ENCODE measurements around the gene LY6G6F.
A peak's percentile ranks its signal among the peaks of the same experiment; 100 is the strongest.

The LY6G6F gene

GRCh38 chr6:31663126-31663960 is 43.3 kb upstream of the LY6G6F start:
- H3K4me1 ChIP-seq (ENCODE audit: control insufficient read depth, insufficient read depth, low read length): peaks cover 12% of the 10 kb centered on the region
- H3K9ac ChIP-seq (ENCODE audit: low read depth, low read length): no peak overlapping the region
- H3K36me3 ChIP-seq (ENCODE audit: control insufficient read depth, insufficient read depth, low read length): peaks cover 37% of the 10 kb centered on the region
- H3K9me3 ChIP-seq (ENCODE audit: control insufficient read depth, insufficient read depth, low read length): no peaks in the 10 kb centered on the region
- H3K4me3 ChIP-seq (ENCODE audit: low read depth, low read length): peak overlapping the region; percentile 98
- H3K27ac ChIP-seq (ENCODE audit: low read depth, low read length): peak overlapping the region; percentile 99
- H3K27me3 ChIP-seq (ENCODE audit: control insufficient read depth, insufficient read depth, low read length): no peaks in the 10 kb centered on the region

DNA sequence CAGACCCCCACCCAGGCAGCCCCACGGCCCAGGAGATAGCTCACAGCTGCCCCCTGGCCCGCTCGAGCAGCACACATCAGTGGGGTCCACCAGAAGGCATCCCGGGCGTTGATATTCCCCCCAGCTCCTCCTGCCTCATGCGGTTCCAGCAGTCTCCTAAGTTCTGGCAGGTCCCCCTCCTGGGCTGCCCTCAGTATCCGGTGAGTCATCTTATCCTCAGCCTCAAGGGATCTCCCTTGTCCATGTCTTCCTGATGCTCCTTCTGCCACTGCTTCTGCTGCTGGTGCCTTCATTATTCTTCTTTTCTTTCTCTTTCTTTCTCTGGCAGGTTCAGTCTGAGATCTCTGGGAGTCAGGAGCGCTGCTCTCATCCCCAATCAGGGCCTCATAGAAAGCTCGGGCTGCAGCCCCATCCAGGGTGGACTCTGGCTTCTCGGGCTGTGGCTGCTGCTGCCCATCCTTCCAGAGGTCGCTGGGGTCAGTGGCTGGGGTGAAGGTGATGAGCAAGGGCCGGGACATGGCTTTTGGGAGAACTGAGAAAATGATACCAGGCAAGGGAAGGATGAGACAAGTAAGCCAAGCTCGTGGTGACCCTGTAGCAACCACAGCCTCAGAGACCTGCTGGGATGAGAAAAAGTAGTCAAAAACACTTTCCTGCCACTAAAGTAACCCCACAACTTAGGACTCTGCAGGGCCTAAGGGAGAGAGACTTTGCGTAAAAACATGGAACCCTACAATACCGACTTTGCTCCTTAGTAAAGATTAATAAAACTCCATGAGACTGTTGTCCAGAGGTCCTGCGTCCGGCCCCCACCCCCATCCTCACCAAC is 42.5 kb upstream of the LY6G6F start:
- Histone ChIP-seq H3K9me3 (ENCODE audit: control insufficient read depth, insufficient read depth, low read length) (no peaks in the 10 kb centered on the region), H3K36me3 (ENCODE audit: control insufficient read depth, insufficient read depth, low read length) (peaks cover 45% of the 10 kb centered on the region), H3K4me3 (ENCODE audit: low read depth, low read length) (peak overlapping the region; percentile 98), H3K9ac (ENCODE audit: low read depth, low read length) (peak overlapping the region; percentile 96), H3K27me3 (ENCODE audit: control insufficient read depth, insufficient read depth, low read length) (no peaks in the 10 kb centered on the region), H3K27ac (ENCODE audit: low read depth, low read length) (peak overlapping the region; percentile 99), H3K4me1 (ENCODE audit: control insufficient read depth, insufficient read depth, low read length) (peaks cover 12% of the 10 kb centered on the region)

GRCh38 chr6:31664790-31665500 is 41.7 kb upstream of the LY6G6F start, which contains the start of gene GPANK1:
Gene GPANK1, minus strand, starts transcription at chr6:31664997. Its CDS starts 519 bp downstream, at chr6:31664478.
- Histone ChIP-seq H3K27ac (ENCODE audit: low read depth, low read length) (peak within 1 kb of the TSS; percentile 99), H3K9ac (ENCODE audit: low read depth, low read length) (peak within 1 kb of the TSS; percentile 96), H3K9me3 (ENCODE audit: control insufficient read depth, insufficient read depth, low read length) (no peaks in the 10 kb centered on the region), H3K4me3 (ENCODE audit: low read depth, low read length) (peak within 1 kb of the TSS; percentile 98), H3K4me1 (ENCODE audit: control insufficient read depth, insufficient read depth, low read length) (peaks cover 12% of the 10 kb centered on the region), H3K27me3 (ENCODE audit: control insufficient read depth, insufficient read depth, low read length) (no peaks in the 10 kb centered on the region), H3K36me3 (ENCODE audit: control insufficient read depth, insufficient read depth, low read length) (peaks cover 53% of the 10 kb centered on the region)

- no peaks in the 10 kb centered on the region for H3K27me3 ChIP-seq (ENCODE audit: control insufficient read depth, insufficient read depth, low read length)
- H3K27ac ChIP-seq (ENCODE audit: low read depth, low read length): peak within 1 kb of the TSS; percentile 99
- peak within 1 kb of the TSS; percentile 98 for H3K4me3 ChIP-seq (ENCODE audit: low read depth, low read length)
- H3K9me3 ChIP-seq (ENCODE audit: control insufficient read depth, insufficient read depth, low read length): no peaks in the 10 kb centered on the region
- H3K9ac ChIP-seq (ENCODE audit: low read depth, low read length): peak within 1 kb of the TSS; percentile 96
- peaks cover 12% of the 10 kb centered on the region for H3K4me1 ChIP-seq (ENCODE audit: control insufficient read depth, insufficient read depth, low read length)
- H3K36me3 ChIP-seq (ENCODE audit: control insufficient read depth, insufficient read depth, low read length): peaks cover 61% of the 10 kb centered on the region
Measured at GRCh38 chr6:31665501-31666336, 40.9 kb upstream of the LY6G6F start, which contains the start of gene CSNK2B. Gene CSNK2B, plus strand, starts transcription at chr6:31666080. Its CDS starts 752 bp downstream, at chr6:31666832.

GRCh38 chr6:31666337-31666965 is 40.2 kb upstream of the LY6G6F start:
- H3K27ac ChIP-seq (ENCODE audit: low read depth, low read length): peak overlapping the region; percentile 84
- no peaks in the 10 kb centered on the region for H3K27me3 ChIP-seq (ENCODE audit: control insufficient read depth, insufficient read depth, low read length)
- H3K9me3 ChIP-seq (ENCODE audit: control insufficient read depth, insufficient read depth, low read length): no peaks in the 10 kb centered on the region
- H3K4me3 ChIP-seq (ENCODE audit: low read depth, low read length): peak overlapping the region; percentile 98
- H3K4me1 ChIP-seq (ENCODE audit: control insufficient read depth, insufficient read depth, low read length): peaks cover 12% of the 10 kb centered on the region
- H3K36me3 ChIP-seq (ENCODE audit: control insufficient read depth, insufficient read depth, low read length): peaks cover 68% of the 10 kb centered on the region
- peak overlapping the region; percentile 61; the same call in 1 of the 2 replicates for H3K9ac ChIP-seq (ENCODE audit: low read depth, low read length)

- Histone ChIP-seq H3K4me1 (ENCODE audit: control insufficient read depth, insufficient read depth, low read length) (peaks cover 5% of the 10 kb centered on the region), H3K4me3 (ENCODE audit: low read depth, low read length) (no peak within 1 kb of the TSS), H3K9me3 (ENCODE audit: control insufficient read depth, insufficient read depth, low read length) (no peaks in the 10 kb centered on the region), H3K36me3 (ENCODE audit: control insufficient read depth, insufficient read depth, low read length) (peaks cover 60% of the 10 kb centered on the region), H3K9ac (ENCODE audit: low read depth, low read length) (no peak within 1 kb of the TSS), H3K27me3 (ENCODE audit: control insufficient read depth, insufficient read depth, low read length) (no peaks in the 10 kb centered on the region), H3K27ac (ENCODE audit: low read depth, low read length) (no peak within 1 kb of the TSS)
Measured at GRCh38 chr6:31669676-31670075, 37.0 kb upstream of the LY6G6F start, which contains the start of gene LY6G5B. Gene LY6G5B, plus strand, starts transcription at chr6:31669976. Its CDS starts 975 bp downstream, at chr6:31670951.

GRCh38 chr6:31676322-31676903 is 30.3 kb upstream of the LY6G6F start:
- H3K36me3 ChIP-seq (ENCODE audit: control insufficient read depth, insufficient read depth, low read length): peaks cover 18% of the 10 kb centered on the region
- no peak overlapping the region for H3K27ac ChIP-seq (ENCODE audit: low read depth, low read length)
- H3K27me3 ChIP-seq (ENCODE audit: control insufficient read depth, insufficient read depth, low read length): peaks cover 7% of the 10 kb centered on the region
- no peak overlapping the region for H3K4me3 ChIP-seq (ENCODE audit: low read depth, low read length)
- no peak overlapping the region for H3K9ac ChIP-seq (ENCODE audit: low read depth, low read length)
- no peaks in the 10 kb centered on the region for H3K9me3 ChIP-seq (ENCODE audit: control insufficient read depth, insufficient read depth, low read length)
- H3K4me1 ChIP-seq (ENCODE audit: control insufficient read depth, insufficient read depth, low read length): 0 out of 2 replicates have a peak, but pooled peaks cover 3% of the 10 kb centered on the region

DNA sequence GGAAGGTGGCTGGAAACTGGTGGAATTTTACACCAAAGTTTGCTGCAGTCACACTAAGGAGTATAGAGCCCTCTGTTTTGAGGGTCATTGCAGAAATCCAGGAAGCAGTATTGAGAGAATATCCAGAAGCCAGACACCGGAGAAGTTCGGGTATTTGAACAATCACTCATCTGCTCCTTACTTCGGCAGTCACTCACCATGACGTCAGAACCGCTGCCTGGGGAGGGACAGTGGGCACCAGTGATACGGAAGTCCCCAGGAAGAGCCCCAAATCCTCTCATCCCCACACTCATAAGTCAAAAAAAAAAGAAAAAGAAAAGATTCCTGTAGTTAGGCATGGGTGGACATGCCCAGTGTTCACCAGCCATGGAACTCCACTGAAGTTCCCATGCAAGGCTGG is 29.8 kb upstream of the LY6G6F start:
- peaks cover 13% of the 10 kb centered on the region for H3K36me3 ChIP-seq (ENCODE audit: control insufficient read depth, insufficient read depth, low read length)

DNA sequence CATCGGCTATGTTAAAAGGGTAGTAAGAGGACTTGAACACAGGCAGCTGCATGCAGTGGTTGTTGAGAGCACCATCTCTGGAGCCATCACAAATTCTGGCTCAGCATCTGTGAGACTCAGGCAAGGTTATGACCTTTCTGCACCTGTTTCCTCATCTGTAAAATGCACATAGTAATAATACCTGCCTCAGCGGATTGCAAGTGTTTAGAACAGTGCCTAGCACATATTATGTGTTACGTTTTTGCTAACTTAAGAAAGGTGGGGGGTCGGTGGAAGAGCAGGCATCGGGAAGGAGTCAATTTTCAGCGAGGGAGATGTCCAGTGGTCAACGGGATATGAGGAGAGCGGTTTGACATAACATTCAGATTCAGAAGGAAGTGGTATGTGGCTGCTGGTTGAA is 28.7 kb upstream of the LY6G6F start:
- H3K4me3 ChIP-seq (ENCODE audit: low read depth, low read length): no peak overlapping the region
- H3K27ac ChIP-seq (ENCODE audit: low read depth, low read length): no peak overlapping the region
- 0 out of 2 replicates have a peak overlapping the region, but pooled peaks have one; percentile 23 for H3K9ac ChIP-seq (ENCODE audit: low read depth, low read length)

More for the DNA sequence above, 29.8 kb upstream of the LY6G6F start:
- peaks cover 11% of the 10 kb centered on the region for H3K27me3 ChIP-seq (ENCODE audit: control insufficient read depth, insufficient read depth, low read length)
- no peak overlapping the region for H3K27ac ChIP-seq (ENCODE audit: low read depth, low read length)
- 0 out of 2 replicates have a peak, but pooled peaks cover 3% of the 10 kb centered on the region for H3K4me1 ChIP-seq (ENCODE audit: control insufficient read depth, insufficient read depth, low read length)
- no peak overlapping the region for H3K9ac ChIP-seq (ENCODE audit: low read depth, low read length)
- H3K4me3 ChIP-seq (ENCODE audit: low read depth, low read length): no peak overlapping the region
- H3K9me3 ChIP-seq (ENCODE audit: control insufficient read depth, insufficient read depth, low read length): no peaks in the 10 kb centered on the region

More for the DNA sequence above, 28.7 kb upstream of the LY6G6F start:
- 0 out of 2 replicates have a peak, but pooled peaks cover 3% of the 10 kb centered on the region for H3K4me1 ChIP-seq (ENCODE audit: control insufficient read depth, insufficient read depth, low read length)
- peaks cover 17% of the 10 kb centered on the region for H3K27me3 ChIP-seq (ENCODE audit: control insufficient read depth, insufficient read depth, low read length)
- peaks cover 4% of the 10 kb centered on the region; the same call in 1 of the 2 replicates for H3K36me3 ChIP-seq (ENCODE audit: control insufficient read depth, insufficient read depth, low read length)
- H3K9me3 ChIP-seq (ENCODE audit: control insufficient read depth, insufficient read depth, low read length): no peaks in the 10 kb centered on the region
